Fibroblast of lung (primary cell): Measurements from ENCODE around the gene DKKL1. TPM values are rescaled to one million over a fixed set of nuclear protein-coding genes. Genes with fewer than 3 reads are reported as not detected.

Source experiments
- DNase-seq, 2 donors: peaks; one replicate each; pipeline versions ENCODE4 v3.0.0 to v3.0.0-alpha.2; 2010; ENCODE audit warnings: low read depth in 2 of 2
- H2AFZ ChIP-seq: 2 replicates; pipeline ENCODE4 v1.5.1; 2012; ENCODE audit warnings: low read length, control low read depth, inconsistent platforms
- H3K27ac ChIP-seq: 2 replicates; pipeline ENCODE4 v1.5.1; 2011; ENCODE audit warnings: low read length, control low read depth; ENCODE audit not compliant: insufficient read depth
- H3K27me3 ChIP-seq: 2 replicates; pipeline ENCODE4 v1.5.1; 2011; ENCODE audit warnings: mild to moderate bottlenecking, low read length; ENCODE audit not compliant: control insufficient read depth, insufficient read depth
- H3K36me3 ChIP-seq: 2 replicates; pipeline ENCODE4 v1.5.1; 2011; ENCODE audit warnings: low read length; ENCODE audit not compliant: control insufficient read depth, insufficient read depth
- H3K4me1 ChIP-seq: 2 replicates; pipeline ENCODE4 v1.5.1; 2011; ENCODE audit warnings: low read length; ENCODE audit not compliant: control insufficient read depth, insufficient read depth; ENCODE audit errors: extremely low read depth
- H3K4me2 ChIP-seq: 2 replicates; pipeline ENCODE4 v1.5.1; 2011; ENCODE audit warnings: low read length, control low read depth; ENCODE audit not compliant: insufficient read depth; ENCODE audit errors: extremely low read depth
- H3K4me3 ChIP-seq, 4 experiments: fragments of 200-600 bp in 1 of 4; sonication (generic) in 1 of 4; replicated peaks in 1 of 4; 2 replicates each; pipeline ENCODE4 v1.5.1; 2011 to 2016; ENCODE audit warnings: low read length in 4 of 4, low read depth in 3 of 4, mild to moderate bottlenecking in 3 of 4, control low read depth in 2 of 4, inconsistent platforms in 1 of 4, mixed read lengths in 1 of 4; ENCODE audit not compliant: insufficient read depth in 1 of 4; ENCODE audit errors: control extremely low read depth in 1 of 4
- H3K79me2 ChIP-seq: 2 replicates; pipeline ENCODE4 v1.5.1; 2012; ENCODE audit warnings: mild to moderate bottlenecking, low read length, inconsistent platforms; ENCODE audit not compliant: control insufficient read depth, insufficient read depth
- H3K9ac ChIP-seq: 2 replicates; pipeline ENCODE4 v1.5.1; 2011; ENCODE audit warnings: mild to moderate bottlenecking, low read length, control low read depth; ENCODE audit not compliant: insufficient read depth
- H3K9me3 ChIP-seq: 2 replicates; pipeline ENCODE4 v1.5.1; 2012; ENCODE audit warnings: low read depth, low read length; ENCODE audit not compliant: control insufficient read depth, insufficient read depth
- H4K20me1 ChIP-seq: 2 replicates; pipeline ENCODE4 v1.5.1; 2011; ENCODE audit warnings: low read length; ENCODE audit not compliant: control insufficient read depth, insufficient read depth; ENCODE audit errors: extremely low read depth
- CTCF ChIP-seq, 2 donors: IDR thresholded peaks in 1 of 2; conservative IDR thresholded peaks in 1 of 2; 1 replicate in 1 of 2; 2 replicates in 1 of 2; pipeline ENCODE4 v1.5.1; 2011 to 2012; ENCODE audit warnings: low read length in 2 of 2, control low read depth in 1 of 2, inconsistent platforms in 1 of 2, low read depth in 1 of 2, mild to moderate bottlenecking in 1 of 2
- EZH2 ChIP-seq: IDR thresholded peaks from 2 replicates; pipeline ENCODE4 v1.5.1; 2012; ENCODE audit warnings: low read length, control low read depth, mild to moderate bottlenecking; ENCODE audit errors: missing control alignments
- polyA plus RNA-seq, 2 donors: library from polyadenylated mRNA; depleted of rRNA in 1 of 2; stranded (reverse) in 1 of 2; unstranded in 1 of 2; fragments of >200 nt; gene quantifications; 2 replicates each; pipeline ENCODE4 v1.2.1, GENCODE V29; 2011 to 2012; ENCODE audit warnings: missing spikeins in 1 of 2
- total RNA-seq: library from RNA; depleted of rRNA; stranded (reverse); fragments of >200 nt; gene quantifications from 2 replicates; pipeline ENCODE4 v1.2.1, GENCODE V29; 2014

Gene DKKL1
- total and polyA plus RNA-seq, 2 donors (not counting 1 experiment from before 2014, with no cell fraction given), result 0.19 TPM; not detected in 1

GRCh38 chr19:49338691-49339300 is 24.9 kb upstream of the DKKL1 start:
- H3K4me1 ChIP-seq, result peaks cover 4% of the 10 kb centered on the region
- DNase-seq, result peak; percentile 19 to 49
- H3K36me3 ChIP-seq, result peaks cover 4% of the 10 kb centered on the region
- H4K20me1 ChIP-seq, result no peaks in the 10 kb centered on the region
- peak overlapping the region in 2 of 4 experiments; percentile 16 to 29 for H3K4me3 ChIP-seq
- H3K79me2 ChIP-seq, result no peaks in the 10 kb centered on the region
- TF ChIP-seq CTCF (conservative IDR thresholded peaks at IDR 0.05 in 1 of 2, IDR thresholded peaks at IDR 0.05 in 1 of 2; ENCODE audit: low read depth in 1 of 2, low read length in 2 of 2) (no peak), EZH2 (no peak)
- H3K9me3 ChIP-seq, result no peaks in the 10 kb centered on the region
- H3K9ac ChIP-seq, result no peak overlapping the region
- peak overlapping the region; percentile 25 for H3K4me2 ChIP-seq
- peak overlapping the region; percentile 8 for H2AFZ ChIP-seq
- H3K27ac ChIP-seq, result no peak overlapping the region
- H3K27me3 ChIP-seq, result peaks cover 7% of the 10 kb centered on the region

- peaks cover 4% of the 10 kb centered on the region for H3K4me1 ChIP-seq
- peaks cover 7% of the 10 kb centered on the region for H3K27me3 ChIP-seq
- peak overlapping the region in 2 of 4 experiments; percentile 16 to 29 for H3K4me3 ChIP-seq
- H3K79me2 ChIP-seq, result no peaks in the 10 kb centered on the region
- peak; percentile 87 to 91 for DNase-seq
- H3K4me2 ChIP-seq, result peak overlapping the region; percentile 25
- TF ChIP-seq CTCF (conservative IDR thresholded peaks at IDR 0.05 in 1 of 2, IDR thresholded peaks at IDR 0.05 in 1 of 2; ENCODE audit: low read depth in 1 of 2, low read length in 2 of 2) (no peak), EZH2 (no peak)
- H2AFZ ChIP-seq, result peak overlapping the region; percentile 8
- no peaks in the 10 kb centered on the region for H4K20me1 ChIP-seq
- no peak overlapping the region for H3K27ac ChIP-seq
- H3K36me3 ChIP-seq, result peaks cover 4% of the 10 kb centered on the region
- no peaks in the 10 kb centered on the region for H3K9me3 ChIP-seq
- H3K9ac ChIP-seq, result no peak overlapping the region
Observed at GRCh38 chr19:49339301-49340068, 24.2 kb upstream of the DKKL1 start.

GRCh38 chr19:49340069-49340864 is 23.4 kb upstream of the DKKL1 start:
- Histone ChIP-seq H3K4me1 (peaks cover 4% of the 10 kb centered on the region), H3K4me2 (no peak overlapping the region), H2AFZ (no peak overlapping the region), H3K79me2 (no peaks in the 10 kb centered on the region), H4K20me1 (no peaks in the 10 kb centered on the region), H3K36me3 (peaks cover 7% of the 10 kb centered on the region), H3K27me3 (peaks cover 7% of the 10 kb centered on the region), H3K27ac (no peak overlapping the region), H3K9ac (no peak overlapping the region), H3K9me3 (no peaks in the 10 kb centered on the region), H3K4me3 (peak overlapping the region in 1 of 4 experiments; percentile 27)
- TF ChIP-seq CTCF (conservative IDR thresholded peaks at IDR 0.05 in 1 of 2, IDR thresholded peaks at IDR 0.05 in 1 of 2; ENCODE audit: low read depth in 1 of 2, low read length in 2 of 2) (no peak), EZH2 (no peak)
- DNase-seq, result peak in 1 of 2 donors; percentile 11
